ENCODE results near the gene ZBTB20. TPM values are rescaled to one million over a fixed set of nuclear protein-coding genes. Genes with fewer than 3 reads are reported as not detected.

Gene ZBTB20
- total and polyA plus RNA-seq, 2 donors (not counting 1 experiment from before 2014, with no cell fraction given): 4.0 to 123 TPM

DNA sequence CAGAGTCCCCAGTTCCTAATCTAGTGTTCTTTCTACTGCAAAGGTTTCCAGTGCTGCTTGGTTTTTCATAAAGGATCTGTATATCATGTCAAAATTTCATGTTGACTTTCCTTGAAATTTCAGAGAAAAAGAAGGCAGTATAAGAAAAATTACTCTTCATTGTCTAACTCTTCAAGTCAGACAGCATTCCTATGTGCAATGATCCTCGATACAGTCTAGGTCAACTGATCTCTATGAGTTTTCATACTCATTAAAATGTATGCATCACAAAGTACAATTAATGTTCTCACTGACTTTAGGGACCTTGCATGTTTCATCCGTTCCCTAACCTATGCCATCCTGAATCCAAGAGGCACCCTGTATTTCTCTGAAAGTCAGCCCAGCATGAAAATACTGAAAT is 317.3 kb downstream of the ZBTB20 start:
- 100% methylated on average over 1 of the region's 2 CpGs for WGBS (ENCODE audit: insufficient coverage)
- TF ChIP-seq, protein P1, sequence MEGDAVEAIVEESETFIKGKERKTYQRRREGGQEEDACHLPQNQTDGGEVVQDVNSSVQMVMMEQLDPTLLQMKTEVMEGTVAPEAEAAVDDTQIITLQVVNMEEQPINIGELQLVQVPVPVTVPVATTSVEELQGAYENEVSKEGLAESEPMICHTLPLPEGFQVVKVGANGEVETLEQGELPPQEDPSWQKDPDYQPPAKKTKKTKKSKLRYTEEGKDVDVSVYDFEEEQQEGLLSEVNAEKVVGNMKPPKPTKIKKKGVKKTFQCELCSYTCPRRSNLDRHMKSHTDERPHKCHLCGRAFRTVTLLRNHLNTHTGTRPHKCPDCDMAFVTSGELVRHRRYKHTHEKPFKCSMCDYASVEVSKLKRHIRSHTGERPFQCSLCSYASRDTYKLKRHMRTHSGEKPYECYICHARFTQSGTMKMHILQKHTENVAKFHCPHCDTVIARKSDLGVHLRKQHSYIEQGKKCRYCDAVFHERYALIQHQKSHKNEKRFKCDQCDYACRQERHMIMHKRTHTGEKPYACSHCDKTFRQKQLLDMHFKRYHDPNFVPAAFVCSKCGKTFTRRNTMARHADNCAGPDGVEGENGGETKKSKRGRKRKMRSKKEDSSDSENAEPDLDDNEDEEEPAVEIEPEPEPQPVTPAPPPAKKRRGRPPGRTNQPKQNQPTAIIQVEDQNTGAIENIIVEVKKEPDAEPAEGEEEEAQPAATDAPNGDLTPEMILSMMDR (IDR thresholded peaks at IDR 0.05): no peak
- TF ChIP-seq EZH2 (IDR thresholded peaks at IDR 0.05; ENCODE audit: borderline replicate concordance, insufficient read depth, low read depth, low read length, poor library complexity, severe bottlenecking): no peak
- Histone ChIP-seq H4K20me1 (ENCODE audit: control insufficient read depth, insufficient read depth, low read length, poor library complexity, severe bottlenecking) (no peaks in the 10 kb centered on the region), H3K79me2 (ENCODE audit: control insufficient read depth, insufficient read depth, low read length) (no peaks in the 10 kb centered on the region), H3K27ac (ENCODE audit: low read length in 2 of 2) (no peak overlapping the region), H3K27me3 (replicated peaks in 1 of 4; ENCODE audit: control extremely low read depth in 1 of 4, control insufficient read depth in 3 of 4, insufficient read depth in 4 of 4, low read length in 3 of 4) (no peaks in the 10 kb centered on the region), H3K4me1 (ENCODE audit: control insufficient read depth in 2 of 2, insufficient read depth in 2 of 2, low read length in 2 of 2) (no peaks in the 10 kb centered on the region), H3K4me3 (ENCODE audit: control extremely low read depth in 1 of 5, extremely low read depth in 1 of 5, insufficient read depth in 1 of 5, low read depth in 2 of 5, low read length in 4 of 5) (no peak overlapping the region), H3K9ac (ENCODE audit: low read length) (no peak overlapping the region), H3K9me3 (ENCODE audit: control extremely low read depth in 1 of 3, control insufficient read depth in 2 of 3, insufficient read depth in 1 of 3, low read length in 2 of 3) (no peaks in the 10 kb centered on the region), H2AFZ (ENCODE audit: insufficient read depth, low read depth, low read length, poor library complexity, severe bottlenecking) (no peak overlapping the region), H3K36me3 (replicated peaks in 1 of 2; ENCODE audit: control extremely low read depth in 1 of 2, control insufficient read depth in 1 of 2, extremely low read depth in 1 of 2, insufficient read depth in 2 of 2, low read length in 1 of 2) (no peaks in the 10 kb centered on the region), H3K4me2 (replicated peaks; ENCODE audit: low read depth, low read length, poor library complexity, severe bottlenecking) (no peak overlapping the region)
- Mint-ChIP-seq H3K9me3 (ENCODE audit: insufficient read depth) (no peaks in the 10 kb centered on the region), H3K4me3 (no peak overlapping the region), H3K27me3 (no peaks in the 10 kb centered on the region), H3K4me1 (no peaks in the 10 kb centered on the region), H3K27ac (no peak overlapping the region)
- CTCF ChIA-PET: no interaction called here
- DNase-seq: no peak
- POLR2A ChIA-PET: no interaction called here
- intact Hi-C loops (cut with micrococcal nuclease): no loop called here
- no peak for ATAC-seq (ENCODE audit: low read depth)

DNA sequence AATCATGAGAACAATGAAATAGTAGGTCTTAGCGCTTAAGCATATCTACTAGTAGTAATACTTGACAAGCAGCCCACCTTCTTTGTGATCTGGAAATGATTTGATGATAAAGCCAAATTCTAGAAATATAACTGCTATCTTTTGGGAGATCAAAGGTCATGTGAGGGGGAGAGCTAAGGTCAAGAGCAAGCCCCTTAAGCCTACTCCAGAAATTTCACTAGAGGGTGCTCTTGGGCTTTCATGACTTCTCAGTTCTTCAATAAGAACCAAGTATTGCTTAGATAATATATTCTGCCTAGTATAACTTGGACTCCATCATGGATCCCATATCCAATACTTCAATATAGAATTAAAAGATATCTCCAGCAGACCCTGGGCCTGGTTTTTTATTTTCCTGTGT is 319.6 kb downstream of the ZBTB20 start:
- H3K4me2 ChIP-seq (replicated peaks; ENCODE audit: low read depth, low read length, poor library complexity, severe bottlenecking): no peak overlapping the region
- Mint-ChIP-seq H3K27me3 (no peaks in the 10 kb centered on the region), H3K9me3 (ENCODE audit: insufficient read depth) (no peaks in the 10 kb centered on the region), H3K4me3 (no peak overlapping the region), H3K27ac (no peak overlapping the region), H3K4me1 (no peaks in the 10 kb centered on the region)
- DNase-seq (peak; percentile 49), ATAC-seq (ENCODE audit: low read depth) (peak; percentile 31)
- H3K4me1 ChIP-seq (ENCODE audit: control insufficient read depth in 2 of 2, insufficient read depth in 2 of 2, low read length in 2 of 2): no peaks in the 10 kb centered on the region
- WGBS (ENCODE audit: insufficient coverage): no CpG with 5 or more reads among the region's 1 CpG
- POLR2A ChIA-PET: no interaction called here
- H3K9ac ChIP-seq (ENCODE audit: low read length): no peak overlapping the region
- peaks cover 9% of the 10 kb centered on the region for H4K20me1 ChIP-seq (ENCODE audit: control insufficient read depth, insufficient read depth, low read length, poor library complexity, severe bottlenecking)
- H3K9me3 ChIP-seq (ENCODE audit: control extremely low read depth in 1 of 3, control insufficient read depth in 2 of 3, insufficient read depth in 1 of 3, low read length in 2 of 3): no peaks in the 10 kb centered on the region
- H3K27ac ChIP-seq (ENCODE audit: low read length in 2 of 2): no peak overlapping the region
- no peaks in the 10 kb centered on the region for H3K27me3 ChIP-seq (replicated peaks in 1 of 4; ENCODE audit: control extremely low read depth in 1 of 4, control insufficient read depth in 3 of 4, insufficient read depth in 4 of 4, low read length in 3 of 4)
- H3K36me3 ChIP-seq (replicated peaks in 1 of 2; ENCODE audit: control extremely low read depth in 1 of 2, control insufficient read depth in 1 of 2, extremely low read depth in 1 of 2, insufficient read depth in 2 of 2, low read length in 1 of 2): no peaks in the 10 kb centered on the region
- H3K4me3 ChIP-seq (ENCODE audit: control extremely low read depth in 1 of 5, extremely low read depth in 1 of 5, insufficient read depth in 1 of 5, low read depth in 2 of 5, low read length in 4 of 5): no peak overlapping the region
- CTCF ChIA-PET: interaction anchor here (0.8 to 1.7 kb wide), 10 partner anchors 9 to 988 kb away, joined by 3 to 8 read pairs (median 4); no protein-coding TSS in a partner anchor
- intact Hi-C loops (cut with micrococcal nuclease): loop anchor here (1.0 to 2.0 kb wide), 3 partner anchors 866 to 987 kb away; no protein-coding TSS in a partner anchor
- no peak for TF ChIP-seq EZH2 (IDR thresholded peaks at IDR 0.05; ENCODE audit: borderline replicate concordance, insufficient read depth, low read depth, low read length, poor library complexity, severe bottlenecking)
- TF ChIP-seq, protein P1 (IDR thresholded peaks at IDR 0.05): peak; percentile 62
- H2AFZ ChIP-seq (ENCODE audit: insufficient read depth, low read depth, low read length, poor library complexity, severe bottlenecking): no peak overlapping the region
- no peaks in the 10 kb centered on the region for H3K79me2 ChIP-seq (ENCODE audit: control insufficient read depth, insufficient read depth, low read length)

Measured in B cell (primary cell).